GM12878 (cell line): Measurements from ENCODE around the gene CHRNA9. TPM values are rescaled to one million over a fixed set of nuclear protein-coding genes. Genes with fewer than 3 reads are reported as not detected.

ENCODE experiments used
- ATAC-seq: fragments of 200-7000 bp; cut with Tn5 transposase; 3 replicates; pipeline ENCODE4 v1.9.1; 2020; ENCODE audit warnings: mild to moderate bottlenecking, moderate library complexity
- BruUV-seq: library from RNA; stranded (reverse); fragments of 400-500 nt; replicated peaks from 2 replicates; lab custom pipeline; 2021; lab: Mats Ljungman, UMichigan
- CTCF ChIA-PET: fragments of 300-600 bp; sonication (Branson Sonifier 250); formaldehyde crosslinking; extraction: SDS; loops from one replicate; lab custom pipeline; 2021; ENCODE audit warnings: inconsistent platforms; lab: Yijun Ruan, JAX
- POLR2A ChIA-PET: fragments of 350-600 bp; formaldehyde crosslinking; extraction: SDS; loops from one replicate; lab custom pipeline; 2021; ENCODE audit warnings: inconsistent platforms; lab: Charles Lee
- RAD21 ChIA-PET: fragments of 300-600 bp; sonication (Branson Sonifier 250); formaldehyde crosslinking; loops from one replicate; lab custom pipeline; 2023; ENCODE audit warnings: antibody characterized with exemption; ENCODE audit not compliant: unreplicated experiment; lab: Charles Lee
- SMC1A ChIA-PET: fragments of 300-600 bp; sonication (Branson Sonifier 250); formaldehyde crosslinking; loops from one replicate; lab custom pipeline; 2023; ENCODE audit not compliant: unreplicated experiment, uncharacterized antibody; lab: Charles Lee
- DNase-seq: peaks from one replicate; pipeline ENCODE4 v3.0.0-alpha.2; 2011; ENCODE audit warnings: low read depth, low spot score
- FAIRE-seq: peaks from 3 replicates; lab custom pipeline; 2011; peaks lifted over from hg19 to GRCh38; lab: Jason Lieb, UNC
- H2AFZ ChIP-seq: 2 replicates; pipeline ENCODE4 v1.6.0; 2011; ENCODE audit warnings: low read depth, low read length, control low read depth; ENCODE audit not compliant: control insufficient read depth
- H3K27ac ChIP-seq: 2 replicates; pipeline ENCODE4 v1.5.1; 2011; ENCODE audit warnings: control low read depth; ENCODE audit not compliant: control insufficient read depth, insufficient read depth
- H3K27me3 ChIP-seq, 2 experiments: replicated peaks in 1 of 2; 2 replicates each; pipeline versions ENCODE4 v1.6.0 to v1.6.1; 2011; ENCODE audit warnings: low read length in 1 of 2; ENCODE audit not compliant: control insufficient read depth in 2 of 2, insufficient read depth in 2 of 2
- H3K36me3 ChIP-seq, 2 experiments: 2 replicates each; pipeline ENCODE4 v1.5.1; 2011; ENCODE audit warnings: low read length in 1 of 2; ENCODE audit not compliant: control insufficient read depth in 2 of 2, insufficient read depth in 2 of 2
- H3K4me1 ChIP-seq: 2 replicates; pipeline ENCODE4 v1.6.1; 2011; ENCODE audit warnings: mild to moderate bottlenecking, low read length, moderate library complexity, mixed read lengths; ENCODE audit not compliant: control insufficient read depth, insufficient read depth
- H3K4me2 ChIP-seq: 2 replicates; pipeline ENCODE4 v1.6.0; 2011; ENCODE audit warnings: control low read depth; ENCODE audit not compliant: control insufficient read depth, insufficient read depth
- H3K4me3 ChIP-seq: fragments of 200-600 bp; sonication (generic); 2 replicates; pipeline ENCODE4 v1.5.1; 2016
- H3K79me2 ChIP-seq: 2 replicates; pipeline ENCODE4 v1.6.0; 2011; ENCODE audit warnings: low read length; ENCODE audit not compliant: control insufficient read depth, insufficient read depth
- H3K9ac ChIP-seq: 2 replicates; pipeline ENCODE4 v1.8.0; 2011; ENCODE audit warnings: low read length, control low read depth, mixed read lengths; ENCODE audit not compliant: control insufficient read depth, insufficient read depth
- H3K9me3 ChIP-seq: replicated peaks from 3 replicates; pipeline ENCODE4 v1.5.1; 2011; ENCODE audit warnings: mild to moderate bottlenecking, low read length; ENCODE audit not compliant: control insufficient read depth, insufficient read depth
- H4K20me1 ChIP-seq: 2 replicates; pipeline ENCODE4 v1.6.0; 2011; ENCODE audit not compliant: control insufficient read depth, insufficient read depth
- ATF2 ChIP-seq: IDR thresholded peaks from 2 replicates; pipeline ENCODE4 v1.6.1; 2012; ENCODE audit warnings: low read length, inconsistent platforms
- CEBPZ ChIP-seq: fragments of 150-350 bp; IDR thresholded peaks from 2 replicates; pipeline ENCODE4 v1.6.1; 2016; ENCODE audit warnings: low read depth, low read length
- DPF2 ChIP-seq: fragments of 450-650 bp; IDR thresholded peaks from 2 replicates; pipeline ENCODE4 v1.6.1; 2017; ENCODE audit warnings: mild to moderate bottlenecking
- IKZF1 ChIP-seq: fragments of 450-650 bp; conservative IDR thresholded peaks from 2 replicates; pipeline ENCODE4 v1.6.1; 2017; ENCODE audit warnings: antibody characterized with exemption, mild to moderate bottlenecking
- MTA2 ChIP-seq: fragments of 450-650 bp; IDR thresholded peaks from 2 replicates; pipeline ENCODE4 v1.6.1; 2016; ENCODE audit warnings: low read depth, mild to moderate bottlenecking, moderate library complexity
- NBN ChIP-seq: fragments of 450-650 bp; IDR thresholded peaks from 2 replicates; pipeline ENCODE4 v1.6.1; 2016
- NR2C2 ChIP-seq: IDR thresholded peaks from 2 replicates; pipeline ENCODE4 v1.6.1; 2011; ENCODE audit warnings: borderline replicate concordance, low read depth; ENCODE audit not compliant: control insufficient read depth, insufficient read length
- ZNF274 ChIP-seq: IDR thresholded peaks from one replicate; pipeline ENCODE4 v1.8.0; 2011; ENCODE audit not compliant: insufficient read length, insufficient read depth
- ZNF592 ChIP-seq: fragments of 450-650 bp; IDR thresholded peaks from 2 replicates; pipeline ENCODE4 v1.6.1; 2017; ENCODE audit warnings: mild to moderate bottlenecking, moderate library complexity
- ZSCAN29 ChIP-seq: fragments of 450-650 bp; IDR thresholded peaks from 2 replicates; pipeline ENCODE4 v1.6.1; 2017; ENCODE audit warnings: mild to moderate bottlenecking, moderate library complexity
- WGBS: methylation state at CpG from one replicate; pipeline ENCODE4 v1.1.6; 2016; ENCODE audit warnings: low lambda C conversion rate; ENCODE audit not compliant: insufficient replicate concordance, insufficient coverage; ENCODE audit errors: missing lambda C conversion rate; 5-methylcytosine and 5-hydroxymethylcytosine counted together
- in situ Hi-C: fragments of 300-500 bp; cut with MboI; formaldehyde crosslinking; loops from 9 replicates; pipeline ENCODE4 v1.14.3; 2018; ENCODE audit warnings: mixed read lengths
- intact Hi-C: fragments of 100-400 bp; cut with micrococcal nuclease; formaldehyde crosslinking; loops from one replicate; pipeline ENCODE4 v1.14.2; 2022; ENCODE audit not compliant: unreplicated experiment
- polyA plus RNA-seq, 11 experiments: library from polyadenylated mRNA; depleted of rRNA in 4 of 11; unstranded in 6 of 11; stranded (reverse) in 5 of 11; fragments of >200 nt; fragmentation: Nextera tagmentation in 4 of 11; fragmentation: Illumina TruSeq in 1 of 11; extraction: Ambion mirVana in 4 of 11; extraction: Trizol in 1 of 11; gene quantifications; 1 replicate in 1 of 11; 2 replicates in 10 of 11; pipeline versions ENCODE4 v1.2.1 to v1.2.3, GENCODE V29; 2011 to 2016; ENCODE audit warnings: inconsistent platforms in 2 of 11, missing spikeins in 2 of 11, low read depth in 1 of 11
- total RNA-seq, 4 experiments: library from RNA; depleted of rRNA in 3 of 4; stranded (reverse); fragments of >200 nt in 3 of 4; fragmentation: Illumina TruSeq in 1 of 4; extraction: Trizol in 1 of 4; gene quantifications; 2 replicates each; pipeline versions ENCODE4 v1.2.1 to v1.2.3, GENCODE V29; 2013 to 2021
- TF ChIP-seq, protein P1 (sequence below): fragments of 450-650 bp; conservative IDR thresholded peaks from 2 replicates; pipeline ENCODE4 v1.6.1; 2017; ENCODE audit warnings: mild to moderate bottlenecking, moderate library complexity

The CHRNA9 gene
- total and polyA plus RNA-seq, 10 of the 15 experiments (the other 5 are each of a cell fraction or from before 2014, with no cell fraction given) = 0.05 to 0.09 (median 0.08) TPM; not detected in 7

- TF ChIP-seq ZNF592 = no peak
- 0 out of 2 replicates have a peak, but pooled peaks have one; percentile 13 for TF ChIP-seq IKZF1
- TF ChIP-seq, protein P1, sequence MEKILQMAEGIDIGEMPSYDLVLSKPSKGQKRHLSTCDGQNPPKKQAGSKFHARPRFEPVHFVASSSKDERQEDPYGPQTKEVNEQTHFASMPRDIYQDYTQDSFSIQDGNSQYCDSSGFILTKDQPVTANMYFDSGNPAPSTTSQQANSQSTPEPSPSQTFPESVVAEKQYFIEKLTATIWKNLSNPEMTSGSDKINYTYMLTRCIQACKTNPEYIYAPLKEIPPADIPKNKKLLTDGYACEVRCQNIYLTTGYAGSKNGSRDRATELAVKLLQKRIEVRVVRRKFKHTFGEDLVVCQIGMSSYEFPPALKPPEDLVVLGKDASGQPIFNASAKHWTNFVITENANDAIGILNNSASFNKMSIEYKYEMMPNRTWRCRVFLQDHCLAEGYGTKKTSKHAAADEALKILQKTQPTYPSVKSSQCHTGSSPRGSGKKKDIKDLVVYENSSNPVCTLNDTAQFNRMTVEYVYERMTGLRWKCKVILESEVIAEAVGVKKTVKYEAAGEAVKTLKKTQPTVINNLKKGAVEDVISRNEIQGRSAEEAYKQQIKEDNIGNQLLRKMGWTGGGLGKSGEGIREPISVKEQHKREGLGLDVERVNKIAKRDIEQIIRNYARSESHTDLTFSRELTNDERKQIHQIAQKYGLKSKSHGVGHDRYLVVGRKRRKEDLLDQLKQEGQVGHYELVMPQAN = no peak
These were observed 23.3 kb upstream of the CHRNA9 start (continued) for GRCh38 chr4:40311811-40312346.

DNA sequence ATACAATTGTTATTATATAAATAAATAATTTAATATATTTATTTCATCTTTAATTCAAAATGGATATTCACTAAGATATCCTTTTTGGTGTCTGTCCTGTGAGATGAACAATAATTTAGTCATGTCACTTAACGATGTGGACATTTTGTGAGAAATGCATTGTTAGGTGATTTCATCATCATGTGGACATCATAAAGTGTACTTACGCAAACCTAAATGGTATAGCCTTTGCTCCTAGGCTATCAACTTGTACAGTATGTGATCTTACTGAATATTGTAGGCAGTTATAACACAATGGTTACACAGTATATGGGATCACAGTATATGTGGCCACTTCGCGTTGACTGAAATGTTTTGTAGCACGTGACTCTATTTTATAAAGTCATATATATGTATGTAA, 20.2 kb upstream of the CHRNA9 start:
- Histone ChIP-seq H2AFZ (no peak overlapping the region), H3K9ac (no peak overlapping the region), H3K4me3 (no peak overlapping the region), H3K79me2 (peaks cover 2% of the 10 kb centered on the region; the same call in 1 of the 2 replicates), H3K9me3 (no peaks in the 10 kb centered on the region), H3K27me3 (no peaks in the 10 kb centered on the region), H3K4me2 (no peak overlapping the region), H3K36me3 (no peaks in the 10 kb centered on the region), H4K20me1 (no peaks in the 10 kb centered on the region), H3K4me1 (peaks cover 13% of the 10 kb centered on the region), H3K27ac (no peak overlapping the region)
- no peak for ATAC-seq
- SMC1A ChIA-PET = interaction anchor here (1.1 to 4.8 kb wide), 4 partner anchors 7 to 165 kb away, joined by 3 to 25 read pairs (median 4); no protein-coding TSS in a partner anchor
- no peak for DNase-seq
- CTCF ChIA-PET = interaction anchor here (0.7 to 5.9 kb wide), 3 partner anchors 10 to 529 kb away, joined by 3 to 64 read pairs (median 3); no protein-coding TSS in a partner anchor
- WGBS = over 99% methylated on average over 5 of the region's 5 CpGs
- intact Hi-C loops (loop anchor here (5.0 kb wide), 1 partner anchor 402 kb away; no protein-coding TSS in a partner anchor), in situ Hi-C loops (loop anchor here (5.0 kb wide), 2 partner anchors 163 to 253 kb away; no protein-coding TSS in a partner anchor)
- no peak for FAIRE-seq
- POLR2A ChIA-PET = no interaction called here
- BruUV-seq = no TSS peak
- RAD21 ChIA-PET = interaction anchor here (0.6 to 1.0 kb wide), 2 partner anchors 10 to 163 kb away, joined by 3 read pairs; no protein-coding TSS in a partner anchor
- TF ChIP-seq NR2C2 = no peak
- no peak for TF ChIP-seq ATF2
- TF ChIP-seq ZNF274 = no peak
- TF ChIP-seq DPF2 = no peak
- no peak for TF ChIP-seq NBN
- TF ChIP-seq ZSCAN29 = no peak
- TF ChIP-seq CEBPZ = no peak
- no peak for TF ChIP-seq MTA2
